Activated CD8-positive, alpha-beta T cell treated with anti-CD3 and anti-CD28 coated beads, Interleukin-2, amount 10 ng/mL, durations not matched to agents 7 days and 5 days (primary cell): ENCODE results near the gene KDM6B. TPM values are rescaled to one million over a fixed set of nuclear protein-coding genes. Genes with fewer than 3 reads are reported as not detected.

ENCODE experiments used
- ATAC-seq: fragments of 150-1000 bp; cut with Tn5 transposase; one replicate; pipeline ENCODE4 v1.10.0; 2021; ENCODE audit warnings: moderate library complexity
- CTCF ChIA-PET: fragments of 350-600 bp; sonication (Branson Sonifier 250); formaldehyde crosslinking; loops from one replicate; lab custom pipeline; 2021; ENCODE audit warnings: antibody characterized with exemption; lab: Charles Lee
- POLR2A ChIA-PET: fragments of 350-600 bp; sonication (Branson Sonifier 250); formaldehyde crosslinking; loops from one replicate; lab custom pipeline; 2021; ENCODE audit warnings: antibody characterized with exemption; lab: Charles Lee
- DNase-seq: peaks from one replicate; pipeline ENCODE4 v3.0.0-alpha.2; 2020
- H3K27ac Mint-ChIP-seq: one replicate; pipeline ENCODE4 v1.8.0; 2021; ENCODE audit warnings: mild to moderate bottlenecking, mixed read lengths
- H3K27me3 Mint-ChIP-seq: one replicate; pipeline ENCODE4 v1.8.0; 2021; ENCODE audit warnings: low read depth, mixed read lengths
- H3K36me3 Mint-ChIP-seq: one replicate; pipeline ENCODE4 v1.8.0; 2021; ENCODE audit warnings: low read depth, mixed read lengths
- H3K4me1 Mint-ChIP-seq: one replicate; pipeline ENCODE4 v1.8.0; 2021; ENCODE audit warnings: low read depth, mixed read lengths
- H3K4me3 Mint-ChIP-seq: one replicate; pipeline ENCODE4 v1.8.0; 2021; ENCODE audit warnings: mild to moderate bottlenecking, mixed read lengths
- H3K9me3 Mint-ChIP-seq: one replicate; pipeline ENCODE4 v1.8.0; 2022; ENCODE audit warnings: mixed read lengths; ENCODE audit not compliant: insufficient read depth
- total RNA-seq, 2 experiments: library from RNA; stranded (reverse); gene quantifications; one replicate each; pipeline ENCODE4 v1.2.3, GENCODE V29; 2021

Gene KDM6B
- total RNA-seq, 2 experiments from 2014 or later: 12.4 to 12.6 TPM

DNA sequence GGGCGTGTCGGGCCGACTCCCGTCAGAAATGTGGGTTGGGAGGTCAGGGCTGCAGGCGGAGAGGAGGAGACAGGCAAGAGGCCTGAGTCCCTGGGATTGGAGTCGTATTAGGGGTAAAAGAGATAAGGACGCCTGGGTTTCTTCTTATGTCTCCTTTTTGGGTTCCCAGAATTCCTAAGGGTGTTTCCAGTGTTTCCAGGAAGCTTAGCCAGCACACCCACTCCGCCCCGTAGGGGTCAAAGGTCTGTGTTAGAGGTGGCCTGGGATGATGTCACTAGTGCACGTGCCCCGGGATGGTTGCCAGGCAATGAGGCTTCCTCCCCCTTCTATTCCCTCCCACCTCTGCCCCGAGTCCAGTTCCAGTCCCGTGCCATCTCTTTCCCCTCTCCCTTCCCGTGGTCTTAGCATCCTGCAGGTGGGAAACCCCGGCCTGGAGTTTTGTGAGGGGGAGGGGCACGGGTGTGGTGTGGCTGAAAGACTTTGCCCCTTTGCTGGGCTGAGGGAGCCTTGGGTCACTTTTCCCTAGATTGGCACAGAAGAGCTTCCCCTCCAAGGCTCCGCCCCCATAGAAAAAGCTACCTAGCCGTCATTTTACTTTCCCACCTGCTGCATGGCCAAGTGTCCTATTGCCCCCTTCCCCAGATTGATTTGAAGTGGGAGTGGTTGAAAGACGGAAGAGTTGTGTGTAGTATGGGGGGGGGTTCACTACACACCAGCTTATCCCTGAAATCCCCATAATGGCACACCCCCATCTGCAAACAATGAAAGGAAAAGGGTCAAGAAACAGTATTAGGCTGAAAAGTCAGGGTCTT, 2.8 kb downstream of the KDM6B start:
- ChIA-PET CTCF (interaction anchor here (0.8 to 6.8 kb wide), 8 partner anchors 12 to 205 kb away, joined by 3 to 52 read pairs (median 6); partner anchors contain the start of genes CHD3 and NAA38), POLR2A (interaction anchor here (0.6 to 1.5 kb wide), 4 partner anchors 11 to 64 kb away, joined by 3 to 5 read pairs (median 4); partner anchors contain the start of gene NAA38)
- Mint-ChIP-seq H3K27me3 (peaks cover 7% of the 10 kb centered on the region), H3K36me3 (no peaks in the 10 kb centered on the region), H3K27ac (peak overlapping the region; percentile 73), H3K4me1 (peaks cover 68% of the 10 kb centered on the region), H3K9me3 (no peaks in the 10 kb centered on the region), H3K4me3 (peak overlapping the region; percentile 90)
- ATAC-seq (no peak), DNase-seq (peak; percentile 61)

DNA sequence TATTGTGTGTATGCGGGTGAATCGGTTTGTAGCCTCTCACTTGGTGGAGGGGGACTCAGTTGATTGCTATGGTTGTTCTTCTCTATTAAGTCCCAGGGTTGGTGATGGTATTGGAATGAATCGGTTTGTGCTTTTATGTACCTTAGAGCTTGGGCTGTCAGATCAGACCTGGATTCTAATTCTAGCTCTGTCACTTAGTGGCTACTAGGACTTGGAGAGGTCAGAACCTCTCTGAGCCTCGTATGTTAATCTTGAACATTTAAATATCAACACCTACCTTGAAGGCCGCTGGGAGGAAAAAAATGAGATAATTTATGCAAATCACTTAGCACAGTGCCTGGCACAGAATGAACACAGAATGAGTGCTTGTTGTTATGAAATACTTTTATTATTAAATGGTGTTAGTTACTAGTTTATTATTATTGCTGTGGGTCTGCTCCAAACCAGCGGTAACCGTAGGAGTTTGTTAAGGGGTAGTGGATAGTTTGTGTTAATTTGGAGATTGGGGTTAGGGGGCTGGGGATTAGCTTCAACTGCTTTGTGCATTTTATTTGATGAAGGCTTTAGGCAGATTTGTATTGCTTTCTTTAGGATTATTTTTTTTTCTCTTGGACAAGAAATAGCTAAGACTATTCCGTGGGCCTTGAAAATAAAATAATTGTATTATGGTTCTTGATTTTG, 3.5 kb downstream of the KDM6B start:
- ATAC-seq (no peak), DNase-seq (no peak)
- Mint-ChIP-seq H3K4me3 (peak overlapping the region; percentile 90), H3K4me1 (peaks cover 72% of the 10 kb centered on the region), H3K27ac (peak overlapping the region; percentile 73), H3K27me3 (peaks cover 6% of the 10 kb centered on the region), H3K36me3 (no peaks in the 10 kb centered on the region), H3K9me3 (no peaks in the 10 kb centered on the region)
- POLR2A ChIA-PET: interaction anchor here (0.6 to 1.8 kb wide), 6 partner anchors 10 to 95 kb away, joined by 3 to 5 read pairs (median 4); partner anchors contain the start of genes CNTROB, NAA38 and TRAPPC1
- CTCF ChIA-PET: interaction anchor here (0.8 to 6.8 kb wide), 10 partner anchors 12 to 204 kb away, joined by 3 to 52 read pairs (median 4); partner anchors contain the start of genes CHD3 and NAA38

- Mint-ChIP-seq H3K27me3 (peaks cover 2% of the 10 kb centered on the region), H3K9me3 (no peaks in the 10 kb centered on the region), H3K36me3 (no peaks in the 10 kb centered on the region), H3K4me1 (peaks cover 74% of the 10 kb centered on the region), H3K4me3 (peak overlapping the region; percentile 90), H3K27ac (peak overlapping the region; percentile 83)
- ATAC-seq (no peak), DNase-seq (peak; percentile 59)
- ChIA-PET POLR2A (interaction anchor here (1.2 to 1.8 kb wide), 3 partner anchors 19 to 94 kb away, joined by 3 to 5 read pairs (median 4); partner anchors contain the start of genes CNTROB, NAA38 and TRAPPC1), CTCF (interaction anchor here (1.0 to 6.8 kb wide), 10 partner anchors 11 to 203 kb away, joined by 3 to 52 read pairs (median 4); partner anchors contain the start of genes NAA38, TP53 and WRAP53)
These were observed 4.4 kb downstream of the KDM6B start for GRCh38 chr17:7838090-7839075.

DNA sequence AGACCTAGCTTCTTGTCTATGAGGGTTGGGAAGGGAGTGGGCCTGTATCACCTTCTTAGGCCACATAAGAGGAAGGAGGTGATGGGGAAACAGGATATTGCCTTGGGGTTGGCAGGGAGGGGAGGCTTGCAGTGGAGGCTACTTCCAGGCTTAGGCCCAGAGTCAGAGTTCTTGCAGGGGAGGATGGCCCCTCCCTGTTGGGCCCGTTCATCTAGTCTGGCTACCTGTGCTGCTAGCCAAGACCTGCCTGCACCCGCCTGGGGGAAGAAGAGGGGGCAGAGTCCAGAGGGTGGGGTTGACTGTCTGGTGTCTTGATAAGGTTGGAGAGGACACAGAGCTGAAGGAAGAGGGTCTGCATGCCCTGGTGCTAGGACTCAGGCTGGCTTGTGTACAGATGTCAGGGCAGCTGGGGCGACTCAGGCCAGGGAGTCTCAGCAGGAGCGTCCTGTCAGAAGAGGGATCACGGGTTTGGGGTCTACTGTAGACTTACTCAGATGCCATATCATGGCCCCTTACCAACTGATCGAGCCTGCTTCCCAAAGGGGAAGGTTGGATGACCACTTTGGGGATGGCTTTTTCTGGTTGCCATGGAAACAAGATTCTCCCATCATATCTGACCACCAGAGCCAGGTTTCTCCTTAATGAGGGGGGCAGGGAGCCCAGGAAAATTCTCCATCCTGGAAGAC, 5.3 kb downstream of the KDM6B start:
- POLR2A ChIA-PET: interaction anchor here (1.8 kb wide), 1 partner anchor 93 kb away, joined by 4 read pairs; the partner anchor contains the start of genes CNTROB and TRAPPC1
- CTCF ChIA-PET: interaction anchor here (1.1 to 3.1 kb wide), 4 partner anchors 12 to 151 kb away, joined by 3 to 17 read pairs (median 4); partner anchors contain the start of genes TP53 and WRAP53
- Mint-ChIP-seq H3K27me3 (no peaks in the 10 kb centered on the region), H3K9me3 (no peaks in the 10 kb centered on the region), H3K4me3 (peak overlapping the region; percentile 58), H3K27ac (peak overlapping the region; percentile 83), H3K4me1 (peaks cover 68% of the 10 kb centered on the region), H3K36me3 (no peaks in the 10 kb centered on the region)
- DNase-seq: no peak
- no peak for ATAC-seq

DNA sequence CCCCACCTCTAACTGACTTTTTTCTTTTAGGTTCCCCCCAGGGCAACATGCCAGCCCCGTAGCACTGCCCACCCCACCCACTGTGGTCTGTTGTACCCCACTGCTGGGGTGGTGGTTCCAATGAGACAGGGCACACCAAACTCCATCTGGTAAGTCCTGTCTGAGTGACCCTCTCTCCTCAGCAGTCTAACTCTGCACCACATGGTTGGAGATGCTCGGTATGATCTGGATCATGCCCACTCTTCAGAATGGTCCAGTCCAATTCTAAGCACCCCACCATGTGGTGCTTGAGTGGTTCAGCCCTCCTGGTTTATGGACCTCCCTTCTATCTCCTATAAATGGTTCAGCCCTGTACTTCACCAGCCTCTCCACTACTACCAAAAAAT, 5.9 kb downstream of the KDM6B start:
- no peak overlapping the region for H3K4me3 Mint-ChIP-seq
- no peaks in the 10 kb centered on the region for H3K36me3 Mint-ChIP-seq
- CTCF ChIA-PET: interaction anchor here (1.2 to 1.9 kb wide), 2 partner anchors 12 to 150 kb away, joined by 3 to 4 read pairs; no protein-coding TSS in a partner anchor
- DNase-seq (no peak), ATAC-seq (no peak)
- POLR2A ChIA-PET: no interaction called here
- H3K27ac Mint-ChIP-seq: no peak overlapping the region
- peaks cover 64% of the 10 kb centered on the region for H3K4me1 Mint-ChIP-seq
- no peaks in the 10 kb centered on the region for H3K9me3 Mint-ChIP-seq
- H3K27me3 Mint-ChIP-seq: no peaks in the 10 kb centered on the region

- Mint-ChIP-seq H3K27ac (peak overlapping the region; percentile 41), H3K4me3 (peak overlapping the region; percentile 97), H3K4me1 (peaks cover 63% of the 10 kb centered on the region), H3K27me3 (no peaks in the 10 kb centered on the region), H3K9me3 (no peaks in the 10 kb centered on the region), H3K36me3 (no peaks in the 10 kb centered on the region)
- ATAC-seq (no peak), DNase-seq (no peak)
- CTCF ChIA-PET: interaction anchor here (0.9 to 1.9 kb wide), 4 partner anchors 9 to 150 kb away, joined by 3 to 6 read pairs (median 4); partner anchors contain the start of gene NAA38
- POLR2A ChIA-PET: no interaction called here
These were observed 6.4 kb downstream of the KDM6B start for GRCh38 chr17:7840441-7840840.

GRCh38 chr17:7840875-7841274, 6.9 kb downstream of the KDM6B start:
- CTCF ChIA-PET: interaction anchor here (0.9 to 1.9 kb wide), 4 partner anchors 9 to 149 kb away, joined by 3 to 6 read pairs (median 4); partner anchors contain the start of gene NAA38
- POLR2A ChIA-PET: interaction anchor here (0.7 kb wide), 2 partner anchors 92 to 332 kb away, joined by 3 to 5 read pairs; no protein-coding TSS in a partner anchor
- no peaks in the 10 kb centered on the region for H3K36me3 Mint-ChIP-seq
- ATAC-seq (no peak), DNase-seq (no peak)
- no peaks in the 10 kb centered on the region for H3K9me3 Mint-ChIP-seq
- peaks cover 65% of the 10 kb centered on the region for H3K4me1 Mint-ChIP-seq
- peak overlapping the region; percentile 97 for H3K4me3 Mint-ChIP-seq
- H3K27ac Mint-ChIP-seq: peak overlapping the region; percentile 77
- no peaks in the 10 kb centered on the region for H3K27me3 Mint-ChIP-seq

DNA sequence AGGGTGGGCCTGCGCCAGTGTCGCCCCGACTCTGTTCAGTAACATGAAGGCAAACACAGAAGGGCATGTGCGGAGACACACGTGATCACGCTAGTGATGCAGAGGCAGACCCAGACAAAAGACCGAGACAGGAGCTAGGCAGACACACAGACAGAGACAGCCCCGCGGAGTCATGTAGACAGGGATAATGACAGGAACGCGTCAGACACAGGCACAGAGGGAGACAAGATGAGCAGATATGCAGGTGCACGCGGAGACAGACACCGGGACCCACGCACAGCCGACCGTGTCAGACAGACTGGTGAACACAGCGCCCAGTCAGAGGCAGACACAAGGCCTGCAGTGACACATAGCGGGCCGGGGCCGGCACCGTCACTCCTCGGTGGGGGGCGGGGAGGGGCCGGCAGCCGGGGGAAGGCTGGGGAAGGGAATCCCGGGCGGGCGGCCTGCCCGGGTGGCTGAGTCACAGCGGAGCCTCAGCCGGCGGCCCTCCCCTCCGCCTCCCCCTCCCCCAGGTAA, 7.4 kb downstream of the KDM6B start:
- Mint-ChIP-seq H3K4me3 (peak overlapping the region; percentile 97), H3K27me3 (no peaks in the 10 kb centered on the region), H3K36me3 (no peaks in the 10 kb centered on the region), H3K4me1 (peaks cover 59% of the 10 kb centered on the region), H3K27ac (peak overlapping the region; percentile 77), H3K9me3 (no peaks in the 10 kb centered on the region)
- ChIA-PET CTCF (interaction anchor here (1.0 to 5.3 kb wide), 4 partner anchors 7 to 16 kb away, joined by 4 to 50 read pairs (median 5); partner anchors contain the start of genes KDM6B and NAA38), POLR2A (interaction anchor here (0.5 to 1.6 kb wide), 6 partner anchors 15 to 332 kb away, joined by 3 to 5 read pairs (median 3); partner anchors contain the start of gene NAA38)
- DNase-seq: peak; percentile 78
- ATAC-seq: peak; percentile 12

DNA sequence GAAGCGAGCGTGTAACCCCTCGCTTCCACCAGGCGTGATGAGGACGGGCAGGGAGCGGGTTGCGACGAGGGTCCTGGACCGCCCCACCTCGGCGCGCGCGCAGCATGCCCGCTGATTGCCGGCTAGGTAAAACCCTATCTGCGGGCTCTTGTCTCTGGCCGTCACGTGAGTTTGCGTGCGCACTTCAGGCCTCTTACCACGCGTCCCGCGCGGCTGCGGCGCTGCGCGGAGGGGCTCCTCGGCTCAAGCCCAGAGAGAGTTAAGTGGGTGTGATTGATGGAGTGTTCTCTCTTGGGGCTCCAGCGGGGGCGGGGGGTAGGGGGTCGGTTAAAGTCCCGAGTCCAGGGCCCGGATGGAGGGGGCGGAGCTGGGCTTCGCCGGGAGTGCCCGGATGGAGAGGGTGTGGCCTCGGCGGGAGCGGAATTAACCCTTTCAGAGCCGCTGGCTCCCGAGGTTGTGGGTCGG, 7.9 kb downstream of the KDM6B start:
- CTCF ChIA-PET: interaction anchor here (1.0 to 5.3 kb wide), 3 partner anchors 8 to 15 kb away, joined by 4 to 50 read pairs (median 6); partner anchors contain the start of genes KDM6B and NAA38
- ATAC-seq: peak; percentile 12
- H3K9me3 Mint-ChIP-seq: no peaks in the 10 kb centered on the region
- POLR2A ChIA-PET: interaction anchor here (0.5 to 1.8 kb wide), 5 partner anchors 7 to 315 kb away, joined by 3 to 4 read pairs (median 3); partner anchors contain the start of gene NAA38
- peak; percentile 86 for DNase-seq
- peak overlapping the region; percentile 99 for H3K27ac Mint-ChIP-seq
- H3K36me3 Mint-ChIP-seq: no peaks in the 10 kb centered on the region
- H3K4me3 Mint-ChIP-seq: peak overlapping the region; percentile 97
- H3K27me3 Mint-ChIP-seq: no peaks in the 10 kb centered on the region
- peaks cover 58% of the 10 kb centered on the region for H3K4me1 Mint-ChIP-seq
